Caco-2 (cell line): Measurements from ENCODE around the gene NKX3-2. TPM values are rescaled to one million over a fixed set of nuclear protein-coding genes. Genes with fewer than 3 reads are reported as not detected.
"Not testable (repeated sequence)": the region's sequence is repeated elsewhere in the genome, so short reads cannot be mapped to it uniquely, and the experiment has no call there.

Experiments
- BruUV-seq: library from RNA; stranded (reverse); fragments of 400-500 nt; replicated peaks from 2 replicates; lab custom pipeline; 2021; lab: Mats Ljungman, UMichigan
- CTCF ChIA-PET: fragments of 300-600 bp; sonication (Branson Sonifier 250); formaldehyde crosslinking; loops from one replicate; lab custom pipeline; 2022; ENCODE audit warnings: antibody characterized with exemption; lab: Charles Lee
- POLR2A ChIA-PET: fragments of 300-600 bp; sonication (Branson Sonifier 250); formaldehyde crosslinking; loops from one replicate; lab custom pipeline; 2022; ENCODE audit warnings: antibody characterized with exemption; lab: Charles Lee
- DNase-seq, 2 experiments: peaks; one replicate each; pipeline versions ENCODE4 v3.0.0 to v3.0.0-alpha.2; 2020 to 2022
- H3K27me3 ChIP-seq: replicated peaks from 2 replicates; pipeline ENCODE4 v1.6.0; 2011; ENCODE audit warnings: low read length; ENCODE audit not compliant: control insufficient read depth, insufficient read depth
- H3K36me3 ChIP-seq: 2 replicates; pipeline ENCODE4 v1.5.1; 2011; ENCODE audit warnings: low read length; ENCODE audit not compliant: control insufficient read depth, insufficient read depth
- H3K4me1 ChIP-seq: fragments of 250-450 bp; sonication (Bioruptor Pico); 2 replicates; pipeline ENCODE4 v1.5.1; 2020; ENCODE audit warnings: mild to moderate bottlenecking
- H3K4me3 ChIP-seq: 2 replicates; pipeline ENCODE4 v1.5.1; 2011; ENCODE audit warnings: low read depth, mild to moderate bottlenecking, control low read depth, low read length
- H3K9me3 ChIP-seq: fragments of 250-450 bp; sonication (Bioruptor Pico); 2 replicates; pipeline ENCODE4 v1.5.1; 2020; ENCODE audit warnings: mild to moderate bottlenecking, moderate library complexity
- H3K27ac Mint-ChIP-seq: one replicate; pipeline ENCODE4 v1.8.0; 2022; ENCODE audit warnings: mixed read lengths; ENCODE audit not compliant: unreplicated experiment
- H3K27me3 Mint-ChIP-seq: one replicate; pipeline ENCODE4 v1.8.0; 2022; ENCODE audit warnings: mixed read lengths; ENCODE audit not compliant: insufficient read depth, unreplicated experiment
- H3K36me3 Mint-ChIP-seq: one replicate; pipeline ENCODE4 v1.8.0; 2022; ENCODE audit warnings: mild to moderate bottlenecking, mixed read lengths; ENCODE audit not compliant: insufficient read depth, unreplicated experiment
- H3K4me1 Mint-ChIP-seq: one replicate; pipeline ENCODE4 v1.8.0; 2022; ENCODE audit warnings: low read depth, mixed read lengths; ENCODE audit not compliant: unreplicated experiment
- H3K4me3 Mint-ChIP-seq: one replicate; pipeline ENCODE4 v1.8.0; 2022; ENCODE audit warnings: mild to moderate bottlenecking, moderate library complexity, mixed read lengths; ENCODE audit not compliant: unreplicated experiment
- H3K9me3 Mint-ChIP-seq: one replicate; pipeline ENCODE4 v1.8.0; 2022; ENCODE audit warnings: mixed read lengths; ENCODE audit not compliant: unreplicated experiment
- CTCF ChIP-seq, 2 experiments: fragments of 200-600 bp in 1 of 2; IDR thresholded peaks; 1 replicate in 1 of 2; 2 replicates in 1 of 2; pipeline versions ENCODE4 v1.5.1 to v1.8.0; 2011 to 2022; ENCODE audit warnings: antibody characterized with exemption in 1 of 2, control low read depth in 1 of 2, inconsistent platforms in 1 of 2, low read depth in 1 of 2, low read length in 1 of 2, mild to moderate bottlenecking in 1 of 2, moderate library complexity in 1 of 2; ENCODE audit not compliant: insufficient read depth in 1 of 2, severe bottlenecking in 1 of 2, unreplicated experiment in 1 of 2
- intact Hi-C: fragments of 100-400 bp; cut with micrococcal nuclease; formaldehyde crosslinking; loops from one replicate; pipeline ENCODE4 v1.10.0; 2022; ENCODE audit not compliant: unreplicated experiment
- total RNA-seq: library from RNA; stranded (reverse); gene quantifications from 2 replicates; pipeline ENCODE4 v1.2.3, GENCODE V29; 2022

Gene NKX3-2
- total RNA-seq, 1 experiment from 2014 or later: 2.4 TPM

GRCh38 chr4:13562876-13563275, 18.6 kb upstream of the NKX3-2 start:
- no peaks in the 10 kb centered on the region for H3K4me1 Mint-ChIP-seq
- DNase-seq: no peak
- no peaks in the 10 kb centered on the region for H3K27me3 ChIP-seq
- H3K4me3 ChIP-seq: no peak overlapping the region
- H3K4me3 Mint-ChIP-seq: no peak overlapping the region
- H3K9me3 ChIP-seq: no peaks in the 10 kb centered on the region
- no TSS peak for BruUV-seq
- POLR2A ChIA-PET: no interaction called here
- intact Hi-C loops: no loop called here
- H3K9me3 Mint-ChIP-seq: no peaks in the 10 kb centered on the region
- no peaks in the 10 kb centered on the region for H3K36me3 ChIP-seq
- H3K36me3 Mint-ChIP-seq: peaks cover 5% of the 10 kb centered on the region
- no peak overlapping the region for H3K27ac Mint-ChIP-seq
- no peaks in the 10 kb centered on the region for H3K4me1 ChIP-seq
- CTCF ChIA-PET: no interaction called here
- no peak for TF ChIP-seq CTCF (IDR thresholded peaks at IDR 0.05; ENCODE audit: insufficient read depth in 1 of 2, low read depth in 1 of 2, low read length in 1 of 2, severe bottlenecking in 1 of 2, unreplicated experiment in 1 of 2)
- no peaks in the 10 kb centered on the region for H3K27me3 Mint-ChIP-seq

- POLR2A ChIA-PET: no interaction called here
Observed at GRCh38 chr4:13561673-13562072, 17.4 kb upstream of the NKX3-2 start.

GRCh38 chr4:13560111-13560510, 15.8 kb upstream of the NKX3-2 start:
- H3K4me1 ChIP-seq, H3K4me3 ChIP-seq, H3K9me3 Mint-ChIP-seq, H3K9me3 ChIP-seq, H3K27ac Mint-ChIP-seq, CTCF ChIA-PET, POLR2A ChIA-PET, BruUV-seq, H3K36me3 Mint-ChIP-seq, H3K4me3 Mint-ChIP-seq, intact Hi-C loops, H3K27me3 Mint-ChIP-seq, H3K27me3 ChIP-seq, H3K4me1 Mint-ChIP-seq, DNase-seq, H3K36me3 ChIP-seq: not testable (repeated sequence)

More at GRCh38 chr4:13561673-13562072, 17.4 kb upstream of the NKX3-2 start:
- peaks cover under 1% of the 10 kb centered on the region for H3K36me3 Mint-ChIP-seq
- H3K4me3 Mint-ChIP-seq: no peak overlapping the region
- H3K27me3 Mint-ChIP-seq: no peaks in the 10 kb centered on the region
- Histone ChIP-seq H3K36me3 (no peaks in the 10 kb centered on the region), H3K4me3 (no peak overlapping the region), H3K4me1 (no peaks in the 10 kb centered on the region), H3K9me3 (no peaks in the 10 kb centered on the region), H3K27me3 (no peaks in the 10 kb centered on the region)
- no peaks in the 10 kb centered on the region for H3K4me1 Mint-ChIP-seq
- TF ChIP-seq CTCF (IDR thresholded peaks at IDR 0.05; ENCODE audit: insufficient read depth in 1 of 2, low read depth in 1 of 2, low read length in 1 of 2, severe bottlenecking in 1 of 2, unreplicated experiment in 1 of 2): no peak
- H3K9me3 Mint-ChIP-seq: no peaks in the 10 kb centered on the region
- no peak for DNase-seq
- CTCF ChIA-PET: no interaction called here
- intact Hi-C loops: no loop called here
- no TSS peak for BruUV-seq
- no peak overlapping the region for H3K27ac Mint-ChIP-seq

GRCh38 chr4:13559413-13559812, 15.1 kb upstream of the NKX3-2 start:
- CTCF ChIA-PET: no interaction called here
- no peaks in the 10 kb centered on the region for H3K4me1 ChIP-seq
- DNase-seq: no peak
- intact Hi-C loops: no loop called here
- Mint-ChIP-seq H3K9me3 (no peaks in the 10 kb centered on the region), H3K4me3 (no peak overlapping the region), H3K4me1 (no peaks in the 10 kb centered on the region), H3K27me3 (no peaks in the 10 kb centered on the region), H3K36me3 (no peaks in the 10 kb centered on the region), H3K27ac (no peak overlapping the region)
- no peaks in the 10 kb centered on the region for H3K9me3 ChIP-seq
- TF ChIP-seq CTCF (IDR thresholded peaks at IDR 0.05; ENCODE audit: insufficient read depth in 1 of 2, low read depth in 1 of 2, low read length in 1 of 2, severe bottlenecking in 1 of 2, unreplicated experiment in 1 of 2): no peak
- H3K27me3 ChIP-seq: no peaks in the 10 kb centered on the region
- POLR2A ChIA-PET: no interaction called here
- no peaks in the 10 kb centered on the region for H3K36me3 ChIP-seq
- no TSS peak for BruUV-seq
- no peak overlapping the region for H3K4me3 ChIP-seq
